ENCODE results near the gene UNC5C. TPM values are rescaled to one million over a fixed set of nuclear protein-coding genes. Genes with fewer than 3 reads are reported as not detected.

UNC5C gene
- total RNA-seq, 1 donor from 2014 or later, result 2.2 TPM

DNA sequence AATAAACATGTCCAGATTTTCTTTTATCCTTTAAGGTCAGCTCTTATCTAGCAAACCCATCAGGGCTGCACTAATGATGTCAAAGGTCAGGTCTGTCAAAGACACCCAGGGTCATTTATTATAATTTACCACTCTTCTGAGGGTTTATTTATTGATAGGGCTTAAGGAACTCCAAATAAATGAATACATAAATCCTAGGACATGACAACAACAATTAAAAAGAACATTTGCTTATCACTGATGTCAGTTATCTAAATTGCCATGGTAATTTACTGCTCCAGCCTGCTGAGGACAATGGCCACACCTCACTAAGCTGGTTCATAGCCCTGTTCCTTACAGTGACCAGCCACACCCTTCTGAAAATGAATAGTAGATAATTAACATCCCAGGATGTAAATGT lies 317.1 kb downstream of the UNC5C start:
- H3K4me3 ChIP-seq (ENCODE audit: low read depth, low read length), result no peak overlapping the region
- DNase-seq (ENCODE audit: low read depth), result no peak
- TF ChIP-seq, protein P1, sequence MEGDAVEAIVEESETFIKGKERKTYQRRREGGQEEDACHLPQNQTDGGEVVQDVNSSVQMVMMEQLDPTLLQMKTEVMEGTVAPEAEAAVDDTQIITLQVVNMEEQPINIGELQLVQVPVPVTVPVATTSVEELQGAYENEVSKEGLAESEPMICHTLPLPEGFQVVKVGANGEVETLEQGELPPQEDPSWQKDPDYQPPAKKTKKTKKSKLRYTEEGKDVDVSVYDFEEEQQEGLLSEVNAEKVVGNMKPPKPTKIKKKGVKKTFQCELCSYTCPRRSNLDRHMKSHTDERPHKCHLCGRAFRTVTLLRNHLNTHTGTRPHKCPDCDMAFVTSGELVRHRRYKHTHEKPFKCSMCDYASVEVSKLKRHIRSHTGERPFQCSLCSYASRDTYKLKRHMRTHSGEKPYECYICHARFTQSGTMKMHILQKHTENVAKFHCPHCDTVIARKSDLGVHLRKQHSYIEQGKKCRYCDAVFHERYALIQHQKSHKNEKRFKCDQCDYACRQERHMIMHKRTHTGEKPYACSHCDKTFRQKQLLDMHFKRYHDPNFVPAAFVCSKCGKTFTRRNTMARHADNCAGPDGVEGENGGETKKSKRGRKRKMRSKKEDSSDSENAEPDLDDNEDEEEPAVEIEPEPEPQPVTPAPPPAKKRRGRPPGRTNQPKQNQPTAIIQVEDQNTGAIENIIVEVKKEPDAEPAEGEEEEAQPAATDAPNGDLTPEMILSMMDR (conservative IDR thresholded peaks at IDR 0.05; ENCODE audit: low read depth, low read length), result no peak

DNA sequence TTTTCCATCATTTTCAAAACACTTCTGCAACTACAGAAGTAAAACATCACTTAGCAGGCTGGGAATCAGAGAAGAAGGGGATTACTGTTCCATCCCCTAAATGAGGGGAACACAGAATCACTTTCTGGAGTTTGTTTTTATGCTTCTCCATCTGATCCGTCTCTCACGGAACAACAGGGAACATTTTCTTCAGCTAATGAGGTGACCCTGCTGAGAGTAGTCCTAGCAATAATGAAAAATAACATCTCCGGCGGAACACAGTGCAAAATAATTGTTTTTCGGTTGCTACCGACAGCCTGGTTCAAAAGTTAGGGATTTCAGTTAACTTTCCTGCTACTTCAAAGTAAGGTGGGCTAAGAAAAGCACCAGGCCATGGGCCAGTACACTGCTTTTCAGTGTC lies 322.9 kb downstream of the UNC5C start:
- DNase-seq (ENCODE audit: low read depth), result no peak
- TF ChIP-seq, protein P1 (conservative IDR thresholded peaks at IDR 0.05; ENCODE audit: low read depth, low read length), result no peak
- no peak overlapping the region for H3K4me3 ChIP-seq (ENCODE audit: low read depth, low read length)

DNA sequence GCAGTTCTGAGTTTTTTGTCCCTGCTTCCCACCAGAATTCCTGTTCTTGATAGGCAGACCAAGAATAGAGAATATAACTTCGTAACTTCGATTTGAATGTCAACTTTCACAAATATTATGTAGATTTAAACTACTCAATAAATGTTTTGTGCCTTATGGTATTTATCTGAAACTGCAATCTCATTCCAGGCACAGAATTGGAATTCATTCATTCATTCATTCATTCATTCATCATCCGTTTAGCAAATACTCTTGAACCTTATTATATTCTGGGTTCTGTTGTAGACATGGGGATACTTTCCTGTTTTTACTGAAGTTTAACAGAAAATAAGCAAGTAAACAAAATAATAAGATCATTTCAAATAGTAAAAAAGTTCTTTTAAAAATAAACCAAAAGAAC lies 324.4 kb downstream of the UNC5C start:
- TF ChIP-seq, protein P1 (conservative IDR thresholded peaks at IDR 0.05; ENCODE audit: low read depth, low read length), result no peak
- no peak overlapping the region for H3K4me3 ChIP-seq (ENCODE audit: low read depth, low read length)
- DNase-seq (ENCODE audit: low read depth), result no peak

DNA sequence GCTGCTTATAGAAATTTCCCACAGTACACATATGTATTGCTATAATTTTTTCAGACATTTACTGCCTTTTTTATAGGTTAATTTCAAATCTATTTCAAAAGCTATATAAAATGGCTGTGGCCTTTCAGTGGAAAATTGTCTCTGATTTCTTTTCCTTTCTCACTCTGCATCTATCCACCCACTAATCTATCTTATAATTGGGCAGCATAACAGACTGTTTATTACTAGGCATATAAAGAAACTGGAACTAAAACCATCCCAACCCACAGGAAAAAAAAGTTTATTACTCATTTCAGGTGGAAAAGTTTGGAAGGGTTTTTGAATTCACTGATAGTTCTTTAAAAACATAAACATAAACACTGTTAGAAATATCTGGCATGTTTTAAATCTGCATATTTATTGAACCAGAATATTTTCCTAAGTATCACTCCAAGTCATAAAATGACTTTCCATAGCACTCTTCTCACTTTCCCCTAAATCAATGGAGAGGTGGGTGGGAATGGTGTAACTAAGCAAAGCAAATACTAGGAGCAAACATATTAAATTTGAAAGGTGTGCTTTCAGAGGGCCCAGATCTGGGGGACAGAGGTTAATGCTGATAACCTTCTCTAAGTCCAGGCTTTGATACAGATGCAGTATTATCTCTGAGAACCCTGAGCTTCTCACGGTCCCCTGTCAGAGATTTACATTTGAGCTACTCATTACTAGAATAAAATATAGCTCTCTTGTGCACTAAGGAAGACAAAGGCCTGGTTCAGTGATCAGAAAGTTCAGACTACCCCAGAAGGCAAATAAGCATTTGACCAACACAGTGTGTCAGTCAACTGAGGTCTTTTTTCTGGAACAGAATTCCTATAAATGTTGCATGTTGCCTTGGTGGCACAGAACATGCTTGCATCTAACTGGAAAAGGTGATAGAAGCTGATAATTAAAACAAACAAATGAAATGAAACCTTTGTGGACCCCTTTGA lies 328.3 kb downstream of the UNC5C start:
- H3K4me3 ChIP-seq (ENCODE audit: low read depth, low read length), result no peak overlapping the region
- TF ChIP-seq, protein P1 (conservative IDR thresholded peaks at IDR 0.05; ENCODE audit: low read depth, low read length), result no peak
- DNase-seq (ENCODE audit: low read depth), result no peak

DNA sequence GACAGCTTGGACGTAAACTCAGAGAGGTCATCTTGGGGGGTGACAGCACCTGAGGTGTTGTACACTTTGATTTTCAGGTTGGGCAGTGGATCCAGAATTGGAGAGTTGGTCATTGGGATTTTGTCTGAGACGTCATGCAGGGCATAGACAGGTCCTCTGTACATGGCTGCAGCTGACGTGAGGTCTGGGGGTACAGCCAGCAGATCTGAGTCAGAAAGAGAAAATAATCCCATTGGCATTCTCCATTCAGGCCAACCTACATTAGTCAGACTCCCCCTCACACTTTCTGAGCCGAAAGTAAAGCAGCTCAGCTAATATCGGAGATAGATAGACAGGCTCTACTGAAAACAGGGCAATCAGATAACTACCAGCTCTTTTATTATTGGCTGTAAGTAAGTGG lies 329.7 kb downstream of the UNC5C start:
- TF ChIP-seq, protein P1 (conservative IDR thresholded peaks at IDR 0.05; ENCODE audit: low read depth, low read length), result no peak
- no peak overlapping the region for H3K4me3 ChIP-seq (ENCODE audit: low read depth, low read length)
- DNase-seq (ENCODE audit: low read depth), result no peak

DNA sequence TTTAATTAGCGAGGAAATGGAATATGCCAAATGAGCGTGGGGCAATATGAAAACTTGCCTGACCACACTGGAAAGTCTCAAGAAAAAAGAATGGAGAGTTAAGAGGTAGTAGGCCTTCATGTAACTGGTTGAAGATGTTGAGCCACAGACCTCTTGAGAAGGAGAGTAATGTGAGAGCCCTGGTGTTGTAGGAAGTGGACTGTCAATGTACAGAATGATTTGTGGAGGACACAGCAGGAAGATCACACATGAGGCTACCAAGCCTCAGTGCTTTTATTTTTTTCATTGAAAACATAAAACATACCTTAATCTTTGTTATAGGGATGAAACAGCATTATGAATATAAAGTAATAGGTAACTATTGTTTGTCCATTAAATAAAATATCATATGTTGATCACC lies 331.6 kb downstream of the UNC5C start:
- DNase-seq (ENCODE audit: low read depth), result no peak
- TF ChIP-seq, protein P1 (conservative IDR thresholded peaks at IDR 0.05; ENCODE audit: low read depth, low read length), result no peak
- H3K4me3 ChIP-seq (ENCODE audit: low read depth, low read length), result no peak overlapping the region

DNA sequence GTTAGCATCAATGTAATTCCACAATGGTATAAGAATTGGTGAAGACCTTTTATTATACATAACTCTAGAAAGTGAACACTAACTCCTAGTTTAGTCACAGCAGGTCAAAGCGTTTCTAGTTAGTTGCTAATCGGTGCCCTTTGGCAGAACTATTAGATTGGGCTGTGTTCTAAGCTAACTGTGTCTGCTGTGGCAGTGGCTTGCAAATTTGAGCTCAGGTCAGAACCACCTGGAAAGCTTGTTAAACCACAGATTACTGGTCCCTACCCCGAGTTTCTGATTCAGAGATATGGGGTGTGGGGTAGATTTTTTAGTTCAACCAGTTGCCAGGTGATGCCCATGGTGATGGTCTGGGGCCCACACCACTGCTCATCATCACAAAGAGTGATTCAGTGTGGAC lies 332.1 kb downstream of the UNC5C start:
- TF ChIP-seq, protein P1 (conservative IDR thresholded peaks at IDR 0.05; ENCODE audit: low read depth, low read length), result no peak
- DNase-seq (ENCODE audit: low read depth), result no peak
- H3K4me3 ChIP-seq (ENCODE audit: low read depth, low read length), result no peak overlapping the region

All from epithelial cell of proximal tubule (primary cell).